ENCODE measurements around the gene LCN12. TPM values are rescaled to one million over a fixed set of nuclear protein-coding genes. Genes with fewer than 3 reads are reported as not detected.

LCN12 gene
- polyA plus RNA-seq, 1 donor, result 20.2 TPM

DNA sequence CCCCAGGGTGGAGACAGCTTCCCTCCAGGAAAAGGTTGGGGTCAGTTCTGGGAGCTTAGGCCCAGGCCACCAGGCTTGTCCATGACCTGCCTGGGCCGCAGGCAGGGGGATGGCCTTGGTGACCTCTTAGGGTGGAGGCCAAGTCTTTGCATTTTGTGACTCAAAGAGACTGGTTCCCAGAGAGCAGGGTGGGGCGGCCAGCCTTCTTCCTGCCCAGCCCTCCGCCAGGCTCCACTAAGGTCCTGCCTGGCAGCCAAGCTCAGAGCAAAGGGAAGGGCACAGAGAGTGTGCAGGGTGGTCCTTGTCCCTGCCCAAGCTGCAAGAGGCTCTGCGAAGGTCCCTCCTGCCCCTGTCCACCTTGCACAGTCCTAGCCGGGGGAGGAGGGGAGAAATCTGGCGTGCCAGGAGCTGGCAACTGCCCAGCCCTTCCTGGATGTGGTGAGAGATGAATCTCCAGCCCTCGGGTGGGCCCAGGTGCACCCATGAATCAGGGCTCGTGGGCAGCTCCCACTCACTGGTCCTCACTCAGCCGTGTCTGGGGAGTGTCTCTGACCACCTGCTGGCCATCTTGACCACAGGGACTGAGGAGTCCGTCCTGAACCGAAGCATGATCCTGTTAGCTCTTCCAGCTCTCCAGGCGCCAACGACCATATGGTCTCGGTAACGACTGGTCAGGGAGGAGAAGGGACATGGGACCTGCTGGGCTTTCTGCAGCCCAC, 22.9 kb downstream of the LCN12 start:
- DNase-seq, result no peak

DNA sequence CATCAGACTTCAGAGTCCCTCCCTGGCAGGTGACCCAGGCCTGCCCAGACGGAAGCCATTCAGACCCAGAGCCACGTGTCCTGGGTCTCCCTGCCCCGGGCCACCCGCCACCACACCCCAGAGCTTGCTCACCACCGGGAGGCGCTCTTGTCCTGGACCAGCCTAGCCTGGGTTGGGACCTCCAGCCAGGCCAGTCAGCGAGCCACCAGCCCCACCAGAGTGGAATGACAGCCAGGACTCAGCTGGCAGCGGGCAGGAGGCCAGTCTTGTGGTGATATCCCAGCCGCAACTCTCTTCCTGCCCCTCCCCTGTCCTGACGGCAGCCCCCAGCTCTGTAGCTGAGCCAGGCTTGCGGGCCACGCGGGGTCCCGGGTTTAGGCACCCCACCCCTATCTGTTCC, 23.6 kb downstream of the LCN12 start:
- DNase-seq, result no peak

DNA sequence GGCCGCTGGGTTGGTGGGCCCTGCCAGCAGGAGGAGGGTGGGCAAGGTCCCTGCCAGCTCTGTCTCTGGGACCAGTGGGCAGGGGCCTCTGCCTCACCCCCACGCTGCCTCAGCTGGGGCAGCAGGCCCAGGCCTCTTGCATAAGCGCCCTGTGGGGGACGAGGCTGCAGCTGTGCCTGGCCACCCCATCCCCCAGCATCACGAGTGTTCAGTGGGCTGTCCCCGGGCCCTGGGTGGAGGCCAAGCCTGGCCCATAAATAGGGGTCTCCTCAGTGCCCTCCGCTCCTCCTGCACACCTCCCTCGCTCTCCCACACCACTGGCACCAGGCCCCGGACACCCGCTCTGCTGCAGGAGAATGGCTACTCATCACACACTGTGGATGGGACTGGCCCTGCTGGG, 25.1 kb downstream of the LCN12 start, which contains the start of gene PTGDS:
Gene PTGDS (plus strand): TSS at position 282 of the 400 bp plus-strand sequence. CDS start 75 bp downstream, at position 357.
- DNase-seq, result no peak

DNA sequence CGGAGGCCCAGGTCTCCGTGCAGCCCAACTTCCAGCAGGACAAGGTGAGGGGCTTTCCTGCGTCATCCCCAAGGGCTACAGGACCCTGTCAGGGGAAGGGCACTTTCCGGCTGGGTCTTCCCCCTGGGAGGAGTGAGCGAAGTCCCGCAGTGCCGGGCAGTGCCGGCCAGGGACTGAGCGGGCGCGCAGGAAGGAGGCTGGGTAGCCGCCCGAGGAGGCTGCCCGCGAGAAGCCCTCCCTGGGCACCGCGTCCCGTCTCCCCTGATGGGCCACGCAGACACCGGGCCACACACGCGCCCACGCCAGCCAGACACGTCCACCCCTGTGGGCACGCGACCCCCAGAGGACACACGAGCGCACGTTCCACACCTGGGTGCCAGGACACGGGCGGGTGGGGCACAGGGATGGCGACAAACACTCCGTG, 25.6 kb downstream of the LCN12 start:
- DNase-seq, result no peak

DNA sequence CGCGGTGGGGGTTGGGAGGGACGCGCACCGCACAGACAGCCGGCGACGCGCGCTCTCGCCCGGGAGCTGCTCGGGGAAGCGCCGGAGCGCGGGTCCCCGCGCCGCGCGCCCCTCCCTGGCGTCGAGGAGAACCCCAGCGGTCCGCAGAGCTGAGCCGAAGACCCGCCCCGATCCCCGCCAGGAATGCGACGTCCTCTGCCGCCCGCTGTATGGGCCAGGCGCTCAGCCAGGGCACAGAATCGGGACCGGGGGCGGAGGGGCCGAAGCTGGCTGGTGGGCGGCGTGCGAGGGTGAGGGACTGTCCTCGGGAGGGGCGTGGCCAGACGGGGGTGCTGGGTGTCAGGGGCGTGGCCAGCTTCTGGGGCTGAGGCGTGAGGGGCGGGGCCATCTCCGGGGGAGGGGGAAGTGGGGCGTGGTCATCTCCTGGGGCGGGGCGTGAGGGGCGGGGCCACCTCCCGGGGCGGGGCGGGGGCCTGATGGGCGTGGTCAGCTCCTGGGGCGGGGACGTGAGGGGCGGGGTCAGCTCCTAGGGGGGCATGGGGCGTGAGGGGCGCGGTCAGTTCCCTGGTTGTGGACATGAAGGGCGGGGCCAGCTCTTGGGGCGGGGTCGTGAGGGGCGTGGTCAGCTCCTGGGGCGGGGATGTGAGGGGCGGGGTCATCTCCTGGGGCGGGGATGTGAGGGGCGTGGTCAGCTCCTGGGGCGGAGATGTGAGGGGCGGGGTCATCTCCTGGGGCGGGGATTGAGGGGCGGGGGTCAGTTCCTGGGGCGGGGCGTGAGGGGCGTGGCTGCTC, 26.2 kb downstream of the LCN12 start:
- DNase-seq, result peak; percentile 54

DNA sequence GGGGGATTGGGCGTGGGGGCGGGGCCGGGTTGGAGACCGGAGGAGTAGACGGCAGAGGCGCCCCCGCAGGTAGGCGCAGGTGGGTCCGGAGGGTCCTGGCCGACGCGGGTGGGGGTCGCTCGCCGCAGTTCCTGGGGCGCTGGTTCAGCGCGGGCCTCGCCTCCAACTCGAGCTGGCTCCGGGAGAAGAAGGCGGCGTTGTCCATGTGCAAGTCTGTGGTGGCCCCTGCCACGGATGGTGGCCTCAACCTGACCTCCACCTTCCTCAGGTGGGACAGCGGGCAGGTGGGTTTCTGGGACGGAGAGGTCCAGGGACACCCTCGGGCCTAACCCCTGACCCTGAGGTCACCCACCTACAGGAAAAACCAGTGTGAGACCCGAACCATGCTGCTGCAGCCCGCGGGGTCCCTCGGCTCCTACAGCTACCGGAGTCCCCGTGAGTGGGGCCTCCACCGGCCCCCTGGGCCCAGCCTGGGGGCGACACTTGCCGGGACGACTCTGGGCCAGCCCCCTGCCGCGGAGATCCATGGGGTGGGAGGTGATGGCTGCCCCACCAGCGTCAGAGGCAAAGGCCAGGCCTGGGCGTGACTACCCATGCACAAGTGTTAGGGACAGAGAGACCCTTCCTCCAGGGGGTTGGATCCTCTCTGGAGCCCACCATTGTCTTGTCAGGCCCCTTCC, 26.9 kb downstream of the LCN12 start:
- DNase-seq, result no peak

DNA sequence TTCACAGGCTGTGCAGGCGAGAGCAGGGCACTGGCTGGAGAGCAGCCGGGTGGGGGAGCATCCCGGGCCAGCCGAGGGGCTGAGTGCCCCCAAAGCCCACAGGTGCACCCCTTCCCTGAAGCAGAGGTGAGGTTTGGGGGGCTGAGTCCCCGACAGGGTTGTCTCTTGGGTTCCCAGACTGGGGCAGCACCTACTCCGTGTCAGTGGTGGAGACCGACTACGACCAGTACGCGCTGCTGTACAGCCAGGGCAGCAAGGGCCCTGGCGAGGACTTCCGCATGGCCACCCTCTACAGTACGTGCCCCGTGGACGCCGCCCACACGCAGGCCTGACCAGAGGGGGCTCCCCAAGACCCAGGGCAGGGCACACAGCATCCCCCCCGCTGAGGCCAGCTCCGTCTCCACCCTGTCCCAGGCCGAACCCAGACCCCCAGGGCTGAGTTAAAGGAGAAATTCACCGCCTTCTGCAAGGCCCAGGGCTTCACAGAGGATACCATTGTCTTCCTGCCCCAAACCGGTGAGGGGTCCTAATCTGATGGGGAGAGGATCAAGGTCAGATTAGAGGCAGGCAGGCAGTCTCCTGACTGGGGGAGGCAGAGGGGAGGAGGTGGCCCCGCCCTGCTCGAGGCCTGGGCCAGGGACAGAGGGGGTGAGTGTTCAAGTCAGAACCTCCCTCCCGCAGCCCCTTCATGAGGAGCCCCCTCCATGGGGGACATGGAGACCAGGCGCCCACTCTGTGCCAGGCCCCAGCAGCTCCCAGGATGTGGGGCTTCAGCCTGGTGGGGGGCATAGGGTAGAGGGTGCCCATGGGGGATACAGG, 27.9 kb downstream of the LCN12 start:
- no peak for DNase-seq

DNA sequence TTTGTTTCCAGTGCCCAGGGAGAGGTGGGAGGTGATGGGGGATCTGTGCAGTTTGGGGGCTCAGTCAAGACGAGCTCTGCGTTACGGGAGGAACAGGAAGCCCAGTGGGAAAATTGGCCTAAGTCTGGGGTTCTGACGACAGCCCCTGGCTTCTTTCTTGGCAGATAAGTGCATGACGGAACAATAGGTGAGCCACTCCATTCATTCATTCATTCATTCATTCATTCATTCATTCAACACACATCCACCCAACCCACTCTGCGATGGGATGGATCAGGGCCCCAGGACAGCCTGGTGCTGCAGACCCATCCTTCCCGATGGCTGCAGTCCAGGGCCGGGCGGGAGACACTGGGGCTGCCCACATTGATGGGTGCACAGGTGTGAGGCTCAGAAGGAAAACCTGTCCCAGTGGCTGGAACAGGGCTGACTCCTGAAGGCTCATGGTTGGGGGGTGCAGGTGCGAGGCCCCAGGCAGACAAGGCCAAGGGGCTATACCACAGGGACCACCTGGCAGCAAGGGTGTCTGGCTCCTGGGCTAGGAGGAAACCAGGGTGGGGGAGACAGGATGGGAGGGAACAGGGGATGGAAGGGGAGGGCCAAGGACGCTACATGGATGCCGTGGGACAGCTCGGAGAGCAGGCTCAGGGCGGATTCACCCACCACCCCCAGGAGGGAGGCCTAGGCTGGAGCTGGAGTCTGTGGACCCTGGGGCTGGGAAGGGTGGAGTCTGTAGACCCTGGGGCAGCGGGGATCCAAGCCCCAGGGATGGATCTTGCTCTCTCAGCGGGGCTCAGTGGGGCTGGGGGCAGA, 28.8 kb downstream of the LCN12 start:
- DNase-seq, result no peak

DNA sequence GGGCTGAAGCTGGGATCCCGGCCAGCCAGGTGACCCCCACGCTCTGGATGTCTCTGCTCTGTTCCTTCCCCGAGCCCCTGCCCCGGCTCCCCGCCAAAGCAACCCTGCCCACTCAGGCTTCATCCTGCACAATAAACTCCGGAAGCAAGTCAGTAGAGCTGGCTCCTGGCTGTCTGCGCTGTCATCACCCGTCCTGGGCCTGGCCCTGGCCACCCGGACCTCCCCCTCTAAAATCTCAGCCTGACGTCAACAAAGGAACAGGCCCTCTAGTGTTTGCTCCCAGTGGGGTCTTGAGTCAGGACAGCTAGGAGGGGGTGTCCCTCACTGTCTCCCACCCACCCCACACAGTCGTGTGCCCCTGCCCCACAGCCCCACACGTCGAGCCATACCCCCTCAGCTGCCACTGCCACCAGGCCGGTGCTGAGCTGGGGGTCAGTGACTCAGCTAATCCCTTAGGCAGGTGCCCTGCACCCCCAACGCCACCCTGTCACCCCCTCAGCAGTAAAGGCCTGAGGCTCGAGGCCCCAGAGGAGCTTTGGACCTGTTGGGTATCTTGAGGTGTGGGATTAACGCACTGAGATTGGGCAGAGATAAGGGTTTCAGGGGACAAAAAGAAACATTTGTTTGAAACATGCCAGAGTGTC, 29.6 kb downstream of the LCN12 start:
- no peak for DNase-seq

DNA sequence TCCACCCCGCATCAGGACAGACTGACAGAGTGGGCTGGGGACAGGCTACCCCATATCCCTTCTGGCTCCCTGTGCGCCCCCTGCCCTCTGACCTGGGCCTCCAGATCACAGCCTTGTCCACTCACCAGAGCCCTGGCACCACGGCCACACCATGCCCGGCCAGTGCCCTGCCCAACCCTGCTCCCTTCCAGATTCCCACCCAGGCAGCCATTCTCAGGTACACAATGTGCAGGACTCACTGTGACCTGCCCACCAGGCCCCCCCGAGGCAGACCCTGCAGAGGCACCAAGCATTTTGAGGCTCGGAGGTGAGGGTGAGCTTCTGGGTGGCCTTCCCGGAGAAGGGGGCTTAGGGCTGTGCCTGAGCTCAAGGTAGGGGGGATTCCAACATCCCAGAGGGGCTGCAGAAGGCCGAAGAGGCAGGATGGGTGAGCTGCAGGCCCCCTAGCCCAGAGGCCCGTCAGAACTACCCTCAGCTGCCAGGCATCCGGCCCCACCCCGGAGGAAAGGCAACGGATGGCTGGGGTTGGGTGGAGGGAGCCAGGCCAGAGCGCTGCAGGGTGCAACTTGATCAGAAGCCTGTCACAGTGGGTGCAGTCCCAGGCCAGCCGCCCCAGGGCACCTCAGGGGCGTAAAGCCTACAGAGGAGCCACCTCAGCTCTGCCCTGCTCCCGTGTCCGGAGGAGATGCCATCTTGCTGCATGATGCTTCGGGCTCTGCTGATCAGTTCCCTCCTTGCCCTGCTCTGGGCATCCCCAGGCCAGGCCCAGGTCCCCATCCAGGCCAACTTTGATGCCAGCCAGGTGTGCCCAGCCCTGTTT, 30.4 kb downstream of the LCN12 start, which contains the start of gene LCNL1:
Gene LCNL1 (plus strand): TSS at position 762 of the 820 bp plus-strand sequence. CDS start 594 bp downstream, outside the sequence.
- no peak for DNase-seq

DNA sequence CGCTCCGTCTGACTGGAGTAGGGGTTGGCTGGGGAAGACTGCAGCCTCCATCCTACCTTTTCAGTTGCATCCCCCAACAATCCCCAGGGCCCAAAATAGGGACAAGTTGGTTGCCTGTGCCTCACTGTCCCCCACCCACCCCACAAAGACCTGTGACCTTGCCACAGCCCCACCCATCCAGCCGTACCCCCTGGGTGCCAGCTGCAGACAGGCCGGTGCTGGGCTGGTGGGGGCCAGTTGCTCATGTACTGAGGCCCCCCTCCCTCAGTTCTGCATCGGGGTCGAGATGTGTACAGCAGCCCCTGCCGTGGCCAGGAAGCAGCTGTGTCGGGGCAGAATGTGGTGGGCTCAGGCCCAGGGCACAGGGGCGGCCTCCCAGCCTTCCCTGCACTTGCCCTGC, 31.1 kb downstream of the LCN12 start:
- DNase-seq, result no peak

DNA sequence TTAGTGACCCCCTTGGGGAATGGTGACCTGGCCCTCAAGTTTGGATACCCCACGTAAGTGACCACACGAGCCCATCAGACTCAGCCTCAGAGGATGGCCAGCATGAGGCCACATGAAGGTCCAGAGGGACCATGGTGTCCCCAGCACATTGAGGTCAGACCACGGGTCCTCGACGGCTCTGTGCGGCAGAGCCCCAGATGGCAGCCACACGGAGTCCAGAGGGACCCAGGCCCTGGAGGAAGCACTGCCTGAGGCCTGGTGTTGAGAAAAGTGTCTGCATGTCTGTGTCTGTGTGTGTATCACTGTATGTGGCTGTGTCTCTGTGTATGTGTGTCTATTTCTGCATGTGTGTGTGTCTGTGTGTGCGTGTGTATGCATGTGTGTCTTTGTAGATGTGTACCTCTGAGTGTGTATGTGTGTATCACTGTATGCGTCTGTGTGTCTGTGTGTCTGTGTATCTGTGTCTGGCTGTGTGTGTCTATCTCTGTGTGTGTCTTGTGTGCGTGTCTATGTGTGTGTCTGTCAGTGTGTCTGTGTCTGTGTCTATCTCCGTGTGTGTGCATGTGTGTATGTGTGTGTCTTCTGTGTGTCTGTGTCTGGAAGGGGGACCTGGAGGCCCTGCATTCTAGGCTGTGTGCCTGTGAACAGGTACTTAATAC, 31.7 kb downstream of the LCN12 start:
- no peak for DNase-seq

DNA sequence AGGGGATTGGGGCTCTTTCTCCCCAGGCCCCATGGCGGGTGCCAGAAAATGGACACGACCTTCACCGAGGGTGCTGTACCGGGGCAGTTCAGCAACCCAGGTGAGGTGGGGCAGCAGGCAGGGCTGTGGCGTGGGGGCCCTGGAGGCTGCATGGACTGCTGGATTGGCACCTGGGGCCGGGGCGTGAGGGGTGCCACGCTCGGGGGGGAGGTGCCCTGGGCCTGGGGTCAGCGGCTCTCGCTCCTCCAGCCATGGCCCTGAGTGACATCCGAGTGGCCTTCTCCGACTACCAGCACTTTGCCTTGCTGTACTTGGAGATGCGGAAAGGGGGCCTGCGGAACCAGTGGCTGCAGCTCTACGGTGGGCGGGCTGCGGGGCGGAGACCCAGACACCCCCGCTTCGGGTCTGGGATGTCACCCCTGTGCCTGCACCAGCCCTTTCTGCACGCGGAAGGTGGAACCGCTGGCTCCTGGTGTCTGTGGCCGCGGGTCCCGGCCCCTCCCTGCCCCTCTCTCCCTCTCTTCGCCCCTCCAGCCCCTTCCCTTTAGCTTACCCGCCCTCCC, 32.5 kb downstream of the LCN12 start:
- DNase-seq, result no peak

DNA sequence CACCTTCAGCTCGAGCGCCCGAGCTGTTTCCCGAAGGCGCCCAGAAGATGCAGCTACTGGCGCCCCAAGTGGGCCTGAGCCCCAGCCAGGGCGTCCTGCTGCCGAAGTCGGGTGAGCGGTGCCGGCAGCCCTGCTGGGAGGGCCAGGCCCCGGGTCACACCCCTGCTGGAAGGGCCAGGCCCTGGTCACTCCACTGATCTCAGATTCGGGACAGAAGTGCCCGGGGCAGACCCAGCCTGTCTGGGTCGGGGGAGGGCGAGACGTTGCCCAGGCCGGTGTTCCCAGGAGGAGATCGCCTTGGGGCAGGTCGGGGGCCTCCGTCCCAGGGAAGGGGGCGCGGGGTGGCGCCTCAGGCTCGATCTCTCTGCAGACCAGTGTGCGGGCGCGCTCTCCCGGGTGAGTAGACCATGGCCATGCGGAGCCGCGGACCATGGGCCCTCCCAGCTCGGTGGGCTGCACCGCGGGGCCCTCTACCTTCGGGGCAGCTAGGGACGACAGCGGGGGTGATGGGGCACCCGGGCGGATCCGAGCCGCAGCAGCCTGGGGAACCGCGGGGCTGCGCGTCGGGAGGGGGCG, 33.0 kb downstream of the LCN12 start:
- DNase-seq, result no peak

DNA sequence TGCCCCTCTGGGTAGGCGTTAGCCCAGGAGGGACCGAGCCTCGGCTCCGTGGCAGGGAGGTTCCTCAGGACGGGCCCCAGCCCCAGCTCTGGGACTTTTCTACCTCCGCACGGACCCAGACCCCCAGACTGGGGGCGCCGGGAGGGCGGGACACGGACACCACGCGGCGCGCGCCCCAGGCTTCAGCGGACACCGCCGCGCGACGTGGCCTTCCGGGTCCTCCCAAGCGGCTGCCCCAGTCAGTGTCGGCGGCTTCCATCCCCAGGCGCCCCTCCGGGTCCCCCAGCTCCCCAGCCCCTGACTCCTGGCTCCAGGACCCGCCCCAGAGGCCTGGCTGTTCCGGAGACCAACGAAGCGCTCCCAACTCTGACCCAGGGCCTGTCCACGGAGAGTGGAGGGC, 33.8 kb downstream of the LCN12 start:
- no peak for DNase-seq

DNA sequence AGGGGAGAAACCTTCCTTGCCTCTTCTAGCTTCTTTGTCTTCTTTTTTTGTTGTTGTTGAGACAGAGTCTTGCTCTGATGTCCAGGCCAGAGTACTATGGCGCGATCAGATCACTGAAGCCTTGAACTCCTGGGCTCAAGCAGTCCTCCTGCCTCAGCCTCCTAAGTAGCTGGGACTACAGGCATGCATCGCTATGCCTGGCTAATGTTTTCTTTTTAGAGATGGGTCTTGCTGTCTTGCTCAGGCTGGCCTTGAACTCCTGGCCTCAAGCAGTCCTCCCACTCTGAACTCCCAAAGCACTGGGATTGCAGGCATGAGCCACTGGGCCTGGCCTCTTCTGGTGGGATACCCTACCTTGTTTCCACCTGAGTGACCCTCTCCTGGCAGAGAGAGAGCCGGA, 36.8 kb downstream of the LCN12 start:
- DNase-seq, result no peak

DNA sequence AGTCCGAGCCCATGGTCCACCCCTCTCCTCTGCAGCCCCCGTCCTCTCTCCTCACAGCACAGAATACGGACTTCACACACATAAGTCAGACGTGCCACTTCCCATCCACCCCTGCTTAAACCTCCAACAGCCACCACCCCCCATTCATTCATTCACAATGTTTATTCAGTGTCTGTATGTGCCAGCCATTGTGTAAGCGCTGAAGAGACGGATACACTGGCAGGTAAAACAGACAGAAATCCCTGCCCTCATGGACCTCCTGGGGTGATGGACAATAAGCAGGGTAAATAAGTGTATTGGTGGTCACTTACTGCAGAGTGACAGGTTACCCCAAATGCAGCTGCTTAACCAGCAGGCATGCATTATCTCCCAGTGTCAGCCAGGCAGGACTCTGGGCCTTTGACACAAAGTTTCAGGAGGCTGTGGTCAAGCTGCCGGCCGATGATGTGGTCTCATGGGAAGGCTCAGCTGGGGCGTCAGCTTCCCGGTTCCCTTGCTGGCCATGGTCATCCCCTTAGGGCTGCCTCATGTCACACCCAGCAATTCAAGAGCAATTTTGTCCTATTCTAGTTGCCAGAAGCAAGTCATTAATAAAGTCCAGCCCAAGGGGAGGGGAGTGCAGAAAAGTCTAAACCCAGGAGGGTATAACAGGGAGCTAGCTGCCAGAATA, 38.3 kb downstream of the LCN12 start:
- no peak for DNase-seq

Measured in left kidney (tissue), 2 donors.